8988T (cell line): ENCODE measurements around the gene HHIP.

Experiments used
- DNase-seq: peaks from one replicate; pipeline ENCODE4 v3.0.0; 2011

The HHIP gene

DNA sequence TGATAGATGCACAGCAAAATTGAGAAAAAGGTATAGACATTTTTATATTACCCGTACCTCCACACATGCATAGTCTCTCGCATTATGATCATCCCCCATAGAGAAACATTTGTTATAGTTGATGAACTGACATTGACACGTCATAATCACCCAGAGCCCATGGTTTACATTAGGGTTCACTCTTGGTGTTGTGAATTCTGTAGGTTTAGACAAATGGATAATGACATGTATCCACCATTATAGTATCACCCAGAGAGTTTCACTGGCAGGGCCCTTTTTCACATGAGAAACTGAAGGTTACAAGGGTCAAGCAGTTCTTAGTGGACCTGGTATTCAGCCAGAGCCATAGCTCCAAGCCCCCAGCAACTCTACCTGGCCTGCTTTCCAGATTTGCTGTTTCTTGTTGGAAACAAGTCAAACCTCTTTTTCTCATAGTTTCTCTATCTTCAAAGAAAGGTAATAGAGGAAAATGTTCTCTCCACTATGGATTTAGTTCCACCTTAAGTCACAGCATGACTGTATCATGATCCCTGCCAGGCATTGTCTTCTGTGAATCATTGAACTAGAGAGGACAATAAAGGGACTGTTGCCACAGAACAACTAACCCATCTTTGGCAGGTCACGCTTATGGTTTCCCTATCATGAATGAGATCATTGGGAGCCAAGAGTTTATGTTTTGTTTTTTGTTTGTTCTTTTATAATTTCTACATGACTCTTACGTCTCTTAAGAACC, 64.0 kb downstream of the HHIP start:
- DNase-seq: no peak

DNA sequence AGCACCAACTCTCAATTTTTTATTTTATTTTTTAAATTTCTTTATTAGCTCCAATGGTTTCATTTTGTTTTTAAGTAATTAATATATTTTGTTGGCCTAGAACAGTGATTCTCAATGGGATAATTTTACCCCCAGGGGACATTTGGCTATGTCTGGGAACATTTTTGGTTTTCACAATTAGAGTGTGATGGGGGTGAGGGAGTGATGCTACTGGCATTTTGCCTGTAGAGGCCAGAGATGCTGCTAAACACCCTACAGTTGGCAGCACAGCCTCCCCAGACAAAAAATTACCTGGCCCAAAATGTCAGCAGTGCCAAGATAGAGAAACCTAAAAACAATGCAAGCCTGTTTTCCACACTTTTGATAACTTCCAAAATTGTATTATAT, 64.6 kb downstream of the HHIP start:
- DNase-seq: no peak

DNA sequence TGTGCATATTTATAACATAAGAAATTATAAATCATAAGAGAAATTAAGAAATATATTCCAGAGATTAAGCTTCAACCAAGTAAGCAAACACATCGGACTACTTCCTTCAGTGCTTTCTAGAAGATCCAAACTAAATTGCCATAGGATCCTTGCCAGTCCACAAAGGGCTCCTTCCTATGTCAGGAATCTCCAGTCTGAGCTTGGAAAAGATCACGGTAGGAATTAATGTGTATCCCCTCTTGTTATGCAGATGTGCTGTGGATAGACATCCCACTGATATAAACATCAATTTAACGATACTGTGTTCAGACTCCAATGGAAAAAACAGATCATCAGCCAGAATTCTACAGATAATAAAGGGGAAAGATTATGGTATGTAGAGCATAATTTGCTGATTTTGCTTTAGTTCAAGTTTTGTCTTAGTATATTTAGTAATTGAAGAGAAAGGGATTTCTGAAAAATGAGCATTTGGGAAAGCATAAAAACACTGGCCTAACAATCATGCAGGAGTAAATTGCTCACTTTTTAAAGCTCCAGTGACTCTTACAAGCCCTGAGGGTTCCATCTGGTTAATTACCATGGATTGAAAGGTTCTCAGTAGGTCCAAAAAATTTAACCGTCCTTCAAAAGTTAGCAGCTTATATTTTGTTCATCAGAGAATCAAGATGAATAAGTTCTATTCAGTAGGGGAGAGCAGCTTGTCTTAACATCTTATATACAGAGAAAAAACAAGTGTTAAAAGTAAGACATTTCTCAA, 65.9 kb downstream of the HHIP start:
- DNase-seq: no peak

DNA sequence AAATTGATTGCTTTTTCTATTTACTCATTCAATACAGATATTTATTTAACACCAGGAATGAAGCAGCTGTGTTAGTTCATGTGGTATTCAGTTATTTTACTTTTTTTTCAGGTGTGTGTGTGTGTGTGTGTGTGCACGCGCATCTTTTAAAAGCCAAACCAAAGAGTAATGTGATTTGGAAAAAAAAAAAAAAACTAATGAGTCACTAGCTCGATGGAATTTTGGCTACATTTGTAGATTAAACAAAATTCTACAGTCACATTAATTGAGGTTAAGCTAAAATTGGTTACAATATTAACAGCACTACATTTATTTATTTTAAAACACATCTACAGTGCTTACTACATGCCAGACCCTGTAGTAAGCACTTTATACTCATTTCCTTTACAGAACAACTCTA, 66.8 kb downstream of the HHIP start:
- DNase-seq: no peak

DNA sequence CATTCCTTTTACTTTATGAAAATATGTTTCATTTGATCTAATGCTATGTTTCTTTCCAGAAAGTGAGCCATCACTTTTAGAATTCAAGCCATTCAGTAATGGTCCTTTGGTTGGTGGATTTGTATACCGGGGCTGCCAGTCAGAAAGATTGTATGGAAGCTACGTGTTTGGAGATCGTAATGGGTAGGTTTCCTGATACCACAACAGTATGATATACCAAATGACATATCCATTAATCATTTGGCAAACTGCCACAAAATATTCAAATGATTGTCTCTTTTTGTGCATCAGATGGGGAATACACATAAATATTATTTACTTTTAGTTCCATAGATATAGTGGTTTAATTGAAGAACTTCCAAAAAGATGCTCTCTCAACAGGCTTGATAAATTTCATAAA, 68.2 kb downstream of the HHIP start:
- no peak for DNase-seq

DNA sequence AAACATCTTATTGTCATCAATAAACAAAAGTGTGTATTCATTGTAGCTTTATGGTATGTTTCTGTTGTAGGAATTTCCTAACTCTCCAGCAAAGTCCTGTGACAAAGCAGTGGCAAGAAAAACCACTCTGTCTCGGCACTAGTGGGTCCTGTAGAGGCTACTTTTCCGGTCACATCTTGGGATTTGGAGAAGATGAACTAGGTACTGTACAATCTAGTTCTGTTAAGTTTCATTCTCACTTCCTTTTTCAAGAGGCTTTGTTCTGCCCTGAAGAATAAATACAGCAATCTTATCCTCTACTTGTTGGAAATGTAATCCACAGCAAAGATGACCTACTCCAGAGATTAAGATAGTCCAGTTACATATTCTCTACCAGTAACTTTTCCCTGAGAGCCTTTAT, 69.3 kb downstream of the HHIP start:
- no peak for DNase-seq

DNA sequence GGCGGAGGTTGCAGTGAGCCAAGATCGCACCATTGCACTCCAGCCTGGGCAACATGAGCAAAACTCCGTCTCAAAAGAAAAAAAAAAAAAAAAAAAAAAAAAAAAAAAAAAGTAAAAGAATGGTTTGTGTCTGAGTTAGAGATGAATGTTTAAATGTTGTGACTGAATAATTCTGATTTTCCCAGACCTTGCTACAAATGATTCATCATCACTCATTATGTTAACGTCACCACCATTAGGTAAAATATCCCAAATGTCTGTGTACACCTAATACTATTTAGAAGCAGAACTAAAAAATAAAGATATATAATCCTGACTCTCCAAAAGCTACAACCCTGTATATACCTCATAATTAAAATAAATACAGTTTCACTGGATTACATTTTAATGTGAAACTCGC, 70.8 kb downstream of the HHIP start:
- DNase-seq: no peak

DNA sequence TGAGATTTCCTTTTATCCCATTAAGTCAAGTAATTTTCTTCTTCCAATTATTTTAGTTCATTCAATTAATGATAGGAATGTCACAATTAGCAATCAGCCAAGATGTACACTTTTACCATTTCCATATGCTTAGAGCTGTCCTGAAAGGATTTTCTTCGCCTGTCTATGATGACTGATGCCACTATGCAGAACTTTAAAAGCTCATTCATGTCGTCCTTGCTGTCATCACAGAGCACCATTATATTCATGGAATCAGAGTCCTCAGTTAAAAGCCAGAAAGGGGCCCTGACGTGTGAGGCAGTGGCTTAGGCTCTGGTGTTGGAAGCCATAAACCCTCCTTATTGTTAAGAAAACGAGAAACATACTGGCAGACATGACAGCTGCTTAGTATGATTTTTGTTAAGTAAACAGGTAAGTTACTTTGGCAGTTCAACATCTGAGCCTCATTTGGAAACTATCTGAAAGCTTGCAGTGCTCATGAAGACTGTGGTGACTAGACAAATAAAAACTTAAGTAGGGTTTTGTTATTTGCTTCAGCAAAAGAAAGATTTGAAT, 73.1 kb downstream of the HHIP start:
- no peak for DNase-seq

DNA sequence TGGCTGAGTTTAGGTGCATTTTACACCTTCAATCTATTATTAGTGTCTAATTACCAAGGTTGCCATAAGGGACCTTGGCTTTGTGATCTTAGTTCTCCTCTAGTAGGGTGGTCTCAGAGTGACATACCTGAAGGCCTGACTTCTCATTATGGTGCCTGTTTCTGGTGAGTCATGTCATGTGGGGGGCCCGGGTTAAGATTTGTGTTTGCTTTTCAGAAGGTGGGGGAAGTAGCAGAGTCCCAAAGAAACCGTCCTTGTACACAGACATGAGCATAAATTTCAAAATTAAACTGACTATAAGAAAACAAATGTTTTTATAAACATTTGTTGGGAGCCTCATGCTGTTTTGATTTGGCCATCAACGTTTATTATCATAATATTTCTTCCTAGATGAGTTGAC, 74.5 kb downstream of the HHIP start:
- DNase-seq: no peak

DNA sequence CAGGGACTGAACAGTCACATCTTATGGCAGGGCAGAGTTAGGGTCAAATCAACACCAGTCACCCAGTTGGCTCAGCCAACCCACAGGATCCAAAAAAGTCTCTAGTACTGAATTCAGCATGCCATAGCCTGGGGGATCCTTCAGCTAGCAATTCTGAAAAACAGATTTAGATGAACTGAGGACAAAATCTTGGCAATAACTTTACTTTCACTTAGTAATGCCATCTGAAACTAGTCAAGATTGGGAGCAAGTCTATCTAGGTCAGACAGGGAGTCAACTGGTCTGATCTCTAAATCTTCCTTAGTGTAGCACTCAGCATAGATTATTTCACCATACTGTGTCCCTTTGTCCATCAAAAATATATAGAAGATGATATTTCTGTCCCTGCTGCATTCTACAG, 76.0 kb downstream of the HHIP start:
- no peak for DNase-seq

DNA sequence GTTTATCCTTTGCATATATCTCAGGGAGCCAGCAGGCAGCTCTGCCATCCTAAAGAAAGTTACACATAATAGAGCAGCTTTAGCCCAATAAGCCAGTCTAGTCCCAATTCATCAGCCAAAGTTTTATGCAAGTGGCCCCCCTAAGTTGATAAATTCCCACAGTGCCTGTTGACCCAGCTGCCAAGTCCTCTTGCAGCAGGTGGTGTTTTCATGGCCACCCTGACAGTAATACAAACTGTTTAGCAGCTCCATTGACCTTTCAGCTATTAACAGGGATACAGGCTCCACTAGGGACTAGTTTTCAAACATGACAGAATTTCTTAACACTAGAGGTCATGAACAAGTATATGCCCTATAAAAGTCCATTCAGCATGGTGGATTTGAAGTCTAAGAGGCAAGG, 77.5 kb downstream of the HHIP start:
- no peak for DNase-seq

DNA sequence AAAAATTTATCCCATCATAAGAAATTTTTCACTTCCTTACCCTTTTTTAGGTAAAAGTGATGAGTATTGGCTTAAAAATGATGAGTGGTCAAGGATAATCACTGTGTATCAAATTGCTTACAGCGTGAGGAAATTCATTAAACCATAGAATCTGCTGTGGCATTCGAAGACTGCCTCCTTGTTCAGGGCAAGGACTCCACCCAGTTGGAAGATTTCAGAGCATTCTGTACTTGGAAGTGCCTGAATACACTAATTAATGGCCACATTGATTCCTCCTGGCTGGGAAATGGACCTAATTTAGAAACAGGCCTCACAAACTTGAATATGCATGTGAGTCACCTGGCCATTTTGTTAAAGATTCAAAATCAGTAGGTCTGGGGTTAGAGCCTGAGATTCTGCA, 83.2 kb downstream of the HHIP start:
- DNase-seq: no peak

DNA sequence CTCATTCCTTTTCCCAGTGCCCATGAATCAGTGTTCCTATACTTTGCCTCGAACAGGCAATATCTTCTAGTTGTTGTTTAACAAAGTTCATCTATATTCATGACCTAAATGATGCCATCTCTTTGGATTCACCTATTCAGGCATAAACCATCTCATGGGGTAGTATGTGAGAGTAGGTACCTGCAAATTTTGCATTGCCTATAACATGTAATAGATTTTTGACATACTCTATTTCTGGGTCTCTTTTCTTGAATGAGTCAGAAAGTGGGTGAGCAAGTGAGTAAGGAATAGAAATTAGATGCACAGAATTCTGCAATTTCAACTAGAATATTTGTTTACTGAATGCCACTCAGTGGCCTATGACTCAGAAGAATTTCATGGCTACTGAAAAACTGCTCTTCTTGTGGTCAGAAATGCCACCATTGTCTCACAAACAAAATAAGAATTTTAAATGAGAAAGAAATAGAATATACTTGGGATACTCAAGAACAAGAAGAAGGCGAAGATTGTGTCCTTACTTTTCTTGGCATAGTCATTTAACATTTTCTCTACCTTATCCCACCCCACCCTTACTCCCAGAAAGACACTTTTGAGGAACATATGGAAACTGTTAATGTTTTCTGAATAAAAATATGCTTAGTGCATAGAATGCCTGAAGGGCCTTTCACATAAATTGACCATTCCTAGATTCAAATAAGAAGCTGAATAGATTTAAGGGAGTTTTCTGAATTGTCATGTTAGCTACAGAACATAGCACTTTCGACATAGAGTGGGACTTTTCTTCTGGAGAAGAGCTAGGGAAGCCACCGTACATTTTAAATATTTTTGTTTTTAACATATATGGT, 86.8 kb downstream of the HHIP start:
- no peak for DNase-seq

DNA sequence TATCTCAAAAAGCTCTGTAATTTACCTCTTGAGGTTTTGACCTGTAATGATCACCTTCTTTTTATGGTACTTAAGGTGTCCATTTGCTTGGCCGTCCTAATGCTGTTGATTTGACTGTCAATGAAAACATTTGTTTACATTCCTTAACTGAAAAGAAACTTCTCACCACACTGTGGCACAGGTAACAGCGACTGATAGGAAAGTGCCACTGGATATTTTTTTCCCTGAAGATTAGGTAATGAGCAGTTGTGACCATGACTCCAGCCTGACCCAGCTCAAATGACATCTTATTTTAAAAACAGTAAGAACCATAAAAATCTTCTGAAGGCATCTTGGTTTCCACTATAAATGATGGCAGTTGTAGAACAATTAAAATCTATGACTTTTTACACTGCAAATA, 87.6 kb downstream of the HHIP start:
- DNase-seq: no peak

DNA sequence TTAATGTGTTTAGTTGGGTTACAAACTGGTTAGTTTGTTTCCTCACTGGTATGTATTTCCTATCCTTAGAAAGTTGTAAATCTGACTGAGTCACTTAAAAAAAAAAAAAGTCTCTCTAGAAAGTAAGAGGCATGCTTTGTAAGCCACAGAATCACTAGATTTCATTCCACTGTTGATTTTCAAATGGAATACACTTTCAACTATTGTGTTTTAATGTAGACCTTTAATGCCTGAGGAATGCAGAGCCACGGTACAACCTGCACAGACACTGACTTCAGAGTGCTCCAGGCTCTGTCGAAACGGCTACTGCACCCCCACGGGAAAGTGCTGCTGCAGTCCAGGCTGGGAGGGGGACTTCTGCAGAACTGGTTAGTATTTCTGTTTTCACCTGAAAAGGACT, 88.6 kb downstream of the HHIP start:
- no peak for DNase-seq

DNA sequence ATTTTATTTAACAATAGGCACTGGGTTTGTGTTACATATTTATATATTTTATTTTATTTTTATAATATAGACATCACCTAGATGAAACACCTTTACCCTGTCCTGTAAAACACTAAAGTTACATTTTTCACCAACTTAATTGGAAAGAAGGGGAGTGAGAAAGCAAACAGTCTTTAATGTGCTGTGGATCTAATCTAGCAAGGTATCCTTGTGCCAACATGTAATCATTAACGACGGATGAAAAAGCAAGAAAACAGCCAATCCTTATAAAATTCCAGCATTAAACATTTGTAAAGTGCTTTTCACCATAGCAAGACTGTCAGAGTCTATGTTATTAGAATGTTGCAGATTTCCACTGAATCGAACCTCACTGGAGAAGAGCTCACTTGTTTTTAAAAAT, 92.7 kb downstream of the HHIP start:
- DNase-seq: no peak

DNA sequence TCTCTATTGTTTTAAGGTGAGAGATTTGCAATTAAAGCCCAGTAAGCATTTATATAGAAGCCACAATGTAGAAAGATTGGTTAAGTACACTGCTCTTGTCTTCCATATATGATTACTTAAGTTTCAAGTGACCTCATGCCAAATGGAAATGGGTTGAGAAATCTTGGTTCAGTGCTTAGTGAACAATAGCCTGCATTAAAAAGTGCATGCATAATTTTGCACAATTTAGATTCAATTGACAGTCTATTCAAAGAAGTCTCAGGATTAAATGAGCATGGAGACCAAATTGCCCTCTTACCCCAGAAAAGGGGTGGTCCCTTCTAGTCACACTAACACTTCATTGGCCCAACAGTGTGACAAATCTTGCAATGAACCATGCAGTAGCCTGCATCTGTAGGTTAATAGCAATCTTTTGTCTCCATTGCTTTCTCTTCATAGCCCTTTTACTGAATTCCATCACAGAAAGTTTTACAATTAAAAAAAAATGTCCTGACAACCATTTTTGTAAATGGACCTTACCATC, 93.6 kb downstream of the HHIP start:
- DNase-seq: no peak

DNA sequence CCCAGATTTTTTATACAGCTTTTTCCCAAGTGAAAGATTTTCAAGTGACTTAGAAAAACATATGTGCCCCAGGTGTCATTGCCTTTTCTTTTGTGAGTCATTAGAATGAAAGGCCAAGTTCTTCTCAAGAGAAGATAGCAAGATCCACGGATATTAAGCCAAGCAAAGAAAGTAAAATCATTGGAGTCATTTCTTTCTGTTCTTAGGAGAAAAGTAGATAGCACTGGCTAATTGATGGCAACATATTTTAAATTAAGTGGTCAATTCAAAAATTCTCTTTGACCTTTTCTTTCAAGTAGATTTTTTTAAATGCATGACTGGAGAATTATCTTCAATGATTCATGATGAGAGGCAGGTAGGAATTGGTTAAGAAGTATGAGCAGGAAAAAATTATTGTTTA, 94.4 kb downstream of the HHIP start:
- no peak for DNase-seq

DNA sequence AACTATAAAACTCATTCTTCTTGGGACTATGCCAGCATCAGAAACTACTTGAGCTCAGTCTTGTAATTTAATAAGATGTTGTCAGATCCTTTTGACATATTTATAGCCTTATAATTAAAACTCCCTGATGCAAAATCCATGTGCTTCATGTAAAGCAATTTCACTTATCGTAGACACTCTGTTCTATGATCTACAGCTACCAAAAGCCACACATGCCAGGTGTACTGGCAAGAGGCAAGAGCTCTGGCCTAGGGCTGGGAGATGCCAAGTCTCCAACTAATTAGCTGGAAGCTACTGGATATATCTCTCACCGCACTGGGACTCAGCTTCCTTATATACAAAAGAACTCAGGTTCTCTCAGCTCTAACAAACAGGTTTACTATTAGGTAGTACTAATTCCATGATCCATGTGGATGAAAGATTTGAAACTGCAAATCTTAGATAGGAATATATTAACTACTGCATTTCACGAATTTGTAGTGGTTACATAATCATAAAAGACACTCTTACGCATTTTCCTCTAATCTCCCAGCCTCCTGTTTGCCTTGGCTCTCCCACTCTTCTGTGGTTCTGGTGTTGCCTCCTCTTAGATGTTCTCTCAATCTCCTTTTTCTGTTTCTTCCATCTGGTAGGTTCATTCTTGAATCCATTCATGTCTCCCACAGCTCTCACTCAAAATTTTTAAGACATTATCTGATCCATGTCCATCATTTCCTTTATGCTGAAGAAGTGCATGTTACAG, 103.0 kb downstream of the HHIP start:
- DNase-seq: no peak

DNA sequence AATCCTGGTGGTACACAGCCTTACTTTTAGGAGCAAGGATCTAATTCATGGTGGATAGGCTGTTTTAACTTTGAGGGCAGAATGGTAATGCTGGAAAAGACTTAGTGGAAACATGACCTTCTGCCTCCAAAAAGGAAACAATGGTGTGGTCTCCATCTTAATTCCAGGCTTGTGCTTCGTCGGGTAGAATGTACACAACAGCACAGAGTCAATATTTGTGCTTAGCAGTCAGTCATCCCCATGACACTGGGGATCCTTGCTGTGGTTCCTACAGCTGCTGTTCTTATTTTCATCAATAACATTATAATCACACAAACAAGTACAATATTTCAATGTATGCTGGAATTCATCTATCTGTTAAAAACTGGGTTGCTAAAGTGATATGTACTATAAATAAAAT, 104.4 kb downstream of the HHIP start:
- DNase-seq: no peak

DNA sequence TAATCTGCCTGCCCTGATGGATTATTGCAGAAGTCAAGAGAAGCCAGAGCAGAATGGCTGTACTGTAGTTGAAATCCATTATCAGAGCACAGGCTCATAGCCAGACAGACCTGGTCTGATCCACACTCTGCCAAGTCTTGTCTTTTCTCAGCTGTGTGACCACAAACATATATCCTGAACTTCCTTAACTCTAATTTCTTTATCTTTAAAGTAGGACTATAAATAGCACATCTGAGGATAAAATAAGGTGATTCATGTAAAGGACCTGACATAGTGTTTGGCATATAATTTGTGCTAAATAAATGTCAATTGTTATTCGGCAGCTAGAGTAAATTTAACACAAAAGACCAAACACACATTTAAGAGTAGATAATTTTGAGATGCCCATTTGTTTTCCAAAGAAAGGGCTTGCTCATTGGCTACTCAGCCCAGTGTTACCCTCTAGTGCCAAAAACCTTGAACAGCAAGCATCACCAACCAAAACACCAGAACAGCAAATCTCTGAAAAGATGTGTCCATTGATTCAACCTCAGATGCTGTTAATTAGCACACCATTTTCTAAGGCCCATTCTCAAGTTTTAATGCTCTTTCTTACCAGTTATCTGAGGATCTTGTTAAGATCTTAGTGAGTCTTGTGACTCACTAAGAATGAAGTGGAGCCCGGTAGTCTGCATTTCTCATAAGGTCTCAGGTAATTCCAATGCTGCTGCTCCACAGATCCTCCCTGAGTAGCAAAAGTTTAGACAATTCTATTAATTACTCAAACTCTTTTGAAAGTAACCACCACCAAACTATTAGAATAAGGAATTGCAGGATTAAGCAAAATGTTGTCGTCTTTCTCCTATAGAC, 108.8 kb downstream of the HHIP start:
- DNase-seq: no peak

DNA sequence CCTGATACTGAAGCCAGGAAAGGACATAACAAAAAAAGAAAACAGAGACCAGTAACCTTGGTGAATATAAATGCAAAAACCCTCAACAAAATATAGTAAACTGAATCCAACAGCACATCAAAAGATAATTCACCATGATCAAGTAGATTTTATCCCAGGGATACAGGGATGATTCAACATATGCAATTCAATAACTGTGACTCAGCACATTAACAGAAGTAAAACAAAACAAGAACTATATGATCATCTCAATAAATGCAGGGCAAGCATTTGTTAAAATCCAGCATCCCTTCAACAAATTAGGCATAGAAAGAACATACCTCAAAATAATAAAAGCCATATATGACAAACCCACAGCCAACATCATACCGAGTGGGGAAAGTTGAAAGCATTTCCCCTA, 112.0 kb downstream of the HHIP start:
- DNase-seq: no peak
